ENCODE measurements around the gene CALML5. TPM values are rescaled to one million over a fixed set of nuclear protein-coding genes. Genes with fewer than 3 reads are reported as not detected.
A peak's percentile ranks its signal among the peaks of the same experiment; 100 is the strongest.

CALML5 gene
- total RNA-seq, 1 donor from 2014 or later = not detected

DNA sequence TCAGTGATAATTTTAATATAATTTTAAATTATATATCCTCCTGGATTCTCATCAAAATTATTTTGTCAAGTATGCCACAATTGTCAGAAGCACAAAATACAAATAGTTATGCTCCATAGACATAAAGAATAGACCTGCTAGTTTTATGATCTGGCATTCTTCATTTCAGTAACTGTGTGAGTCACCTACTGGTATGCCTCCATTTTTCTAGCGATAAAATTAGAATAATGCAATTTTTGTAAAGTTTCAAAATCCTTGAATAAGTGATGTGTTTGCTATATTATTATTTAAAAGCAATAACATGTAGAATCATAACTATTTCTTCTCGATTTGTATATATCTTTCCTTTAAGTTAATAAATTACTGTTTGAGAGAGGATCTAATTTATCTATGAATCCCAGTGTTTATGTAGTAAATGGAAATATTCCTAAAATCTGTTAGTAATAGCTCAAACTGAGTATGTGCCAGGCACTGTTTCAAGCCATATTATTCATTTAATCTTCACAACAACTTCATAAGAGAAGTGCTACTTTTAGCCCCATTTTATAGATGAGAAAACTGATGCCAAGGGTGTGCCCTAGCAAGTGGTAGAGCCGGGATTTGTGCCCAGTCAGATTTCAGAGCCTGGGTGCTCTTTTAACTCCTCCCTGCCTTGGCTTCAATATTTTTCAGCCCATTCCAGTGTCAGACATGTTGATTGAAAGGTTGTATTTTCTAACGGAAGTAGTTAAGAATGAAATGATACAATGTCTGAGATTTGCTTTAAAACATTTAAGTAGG, 48.6 kb downstream of the CALML5 start:
- Mint-ChIP-seq H3K36me3 (peaks cover 16% of the 10 kb centered on the region), H3K4me1 (peaks cover 25% of the 10 kb centered on the region), H3K4me3 (no peak overlapping the region), H3K9me3 (no peaks in the 10 kb centered on the region), H3K27ac (no peak overlapping the region), H3K27me3 (ENCODE audit: insufficient read depth, low read depth) (no peaks in the 10 kb centered on the region)
- Histone ChIP-seq H2AFZ (replicated peaks) (no peak overlapping the region), H4K20me1 (ENCODE audit: low read depth) (peaks cover 3% of the 10 kb centered on the region), H3K27ac (no peak overlapping the region), H3K9ac (no peak overlapping the region), H3F3A (ENCODE audit: low read depth) (peaks cover 4% of the 10 kb centered on the region), H3K4me2 (no peak overlapping the region), H3K79me2 (ENCODE audit: low read depth) (peaks cover 44% of the 10 kb centered on the region), H3K36me3 (peaks cover 31% of the 10 kb centered on the region), H3K9me3 (ENCODE audit: low read depth) (no peaks in the 10 kb centered on the region), H3K4me1 (peaks cover 25% of the 10 kb centered on the region), H3K4me3 (no peak overlapping the region), H3K27me3 (no peaks in the 10 kb centered on the region)
- TF ChIP-seq EZH2 (IDR thresholded peaks at IDR 0.05) (no peak), EZH2phosphoT487 (IDR thresholded peaks at IDR 0.05) (no peak)
- TF ChIP-seq, protein P1, sequence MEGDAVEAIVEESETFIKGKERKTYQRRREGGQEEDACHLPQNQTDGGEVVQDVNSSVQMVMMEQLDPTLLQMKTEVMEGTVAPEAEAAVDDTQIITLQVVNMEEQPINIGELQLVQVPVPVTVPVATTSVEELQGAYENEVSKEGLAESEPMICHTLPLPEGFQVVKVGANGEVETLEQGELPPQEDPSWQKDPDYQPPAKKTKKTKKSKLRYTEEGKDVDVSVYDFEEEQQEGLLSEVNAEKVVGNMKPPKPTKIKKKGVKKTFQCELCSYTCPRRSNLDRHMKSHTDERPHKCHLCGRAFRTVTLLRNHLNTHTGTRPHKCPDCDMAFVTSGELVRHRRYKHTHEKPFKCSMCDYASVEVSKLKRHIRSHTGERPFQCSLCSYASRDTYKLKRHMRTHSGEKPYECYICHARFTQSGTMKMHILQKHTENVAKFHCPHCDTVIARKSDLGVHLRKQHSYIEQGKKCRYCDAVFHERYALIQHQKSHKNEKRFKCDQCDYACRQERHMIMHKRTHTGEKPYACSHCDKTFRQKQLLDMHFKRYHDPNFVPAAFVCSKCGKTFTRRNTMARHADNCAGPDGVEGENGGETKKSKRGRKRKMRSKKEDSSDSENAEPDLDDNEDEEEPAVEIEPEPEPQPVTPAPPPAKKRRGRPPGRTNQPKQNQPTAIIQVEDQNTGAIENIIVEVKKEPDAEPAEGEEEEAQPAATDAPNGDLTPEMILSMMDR (IDR thresholded peaks at IDR 0.05) = no peak
- no peak for DNase-seq (ENCODE audit: low spot score)

- Histone ChIP-seq H4K20me1 (ENCODE audit: low read depth) (peaks cover 3% of the 10 kb centered on the region), H3K4me2 (peak overlapping the region; percentile 45), H3K9me3 (ENCODE audit: low read depth) (no peaks in the 10 kb centered on the region), H3K9ac (no peak overlapping the region), H3K27me3 (no peaks in the 10 kb centered on the region), H3K79me2 (ENCODE audit: low read depth) (peaks cover 44% of the 10 kb centered on the region), H3F3A (ENCODE audit: low read depth) (peaks cover 10% of the 10 kb centered on the region), H3K36me3 (peaks cover 24% of the 10 kb centered on the region), H3K4me1 (peaks cover 25% of the 10 kb centered on the region), H3K4me3 (no peak overlapping the region), H2AFZ (replicated peaks) (no peak overlapping the region), H3K27ac (no peak overlapping the region)
- DNase-seq (ENCODE audit: low spot score) = peak; percentile 45
- Mint-ChIP-seq H3K9me3 (no peaks in the 10 kb centered on the region), H3K4me1 (peaks cover 25% of the 10 kb centered on the region), H3K27me3 (ENCODE audit: insufficient read depth, low read depth) (no peaks in the 10 kb centered on the region), H3K27ac (peak overlapping the region; percentile 76), H3K36me3 (peaks cover 10% of the 10 kb centered on the region), H3K4me3 (peak overlapping the region; percentile 58)
- TF ChIP-seq EZH2 (IDR thresholded peaks at IDR 0.05) (no peak), EZH2phosphoT487 (IDR thresholded peaks at IDR 0.05) (no peak)
- TF ChIP-seq, protein P1 (IDR thresholded peaks at IDR 0.05) = no peak
Observed at GRCh38 chr10:5449823-5450222, 49.5 kb downstream of the CALML5 start.

DNA sequence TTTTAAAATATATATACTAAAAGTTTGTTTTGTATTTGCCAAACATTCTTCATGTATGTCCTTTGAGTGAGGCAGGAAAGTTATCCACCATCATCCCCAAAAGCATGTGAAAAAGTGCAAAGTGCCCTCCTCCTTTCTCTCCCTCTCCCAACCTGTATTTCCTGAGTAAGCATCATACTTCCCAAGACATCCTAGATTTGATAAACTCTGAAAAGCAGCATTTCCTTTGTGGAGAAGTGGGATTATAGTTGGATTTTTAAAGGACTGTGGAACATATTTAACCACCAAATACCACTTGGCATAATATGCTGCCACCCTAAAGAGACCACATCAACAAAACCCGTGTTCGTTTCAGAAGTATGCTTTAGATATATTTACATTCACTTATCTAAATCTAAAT, 50.1 kb downstream of the CALML5 start:
- Mint-ChIP-seq H3K36me3 (peaks cover 13% of the 10 kb centered on the region), H3K27ac (no peak overlapping the region), H3K4me1 (peaks cover 25% of the 10 kb centered on the region), H3K9me3 (no peaks in the 10 kb centered on the region), H3K4me3 (no peak overlapping the region), H3K27me3 (ENCODE audit: insufficient read depth, low read depth) (no peaks in the 10 kb centered on the region)
- DNase-seq (ENCODE audit: low spot score) = no peak
- Histone ChIP-seq H3K27me3 (no peaks in the 10 kb centered on the region), H3K4me2 (peak overlapping the region; percentile 45), H3F3A (ENCODE audit: low read depth) (peaks cover 10% of the 10 kb centered on the region), H4K20me1 (ENCODE audit: low read depth) (peaks cover 3% of the 10 kb centered on the region), H3K79me2 (ENCODE audit: low read depth) (peaks cover 44% of the 10 kb centered on the region), H3K9ac (no peak overlapping the region), H3K4me1 (peaks cover 25% of the 10 kb centered on the region), H3K36me3 (peaks cover 18% of the 10 kb centered on the region), H2AFZ (replicated peaks) (no peak overlapping the region), H3K27ac (no peak overlapping the region), H3K9me3 (ENCODE audit: low read depth) (no peaks in the 10 kb centered on the region), H3K4me3 (no peak overlapping the region)
- TF ChIP-seq EZH2 (IDR thresholded peaks at IDR 0.05) (no peak), EZH2phosphoT487 (IDR thresholded peaks at IDR 0.05) (no peak)
- TF ChIP-seq, protein P1 (IDR thresholded peaks at IDR 0.05) = no peak

Other genes starting within 250 kb of the CALML5 start
- not detected in 2 replicates for gene UCN3, start 134.6 kb downstream of the CALML5 start, total RNA-seq (ENCODE audit: low replicate concordance)
- not detected in 2 replicates for gene TUBAL3, start 94.7 kb downstream of the CALML5 start, total RNA-seq (ENCODE audit: low replicate concordance)
- 65.2 and 90.5 TPM in 2 replicates for gene NET1, start 87.0 kb downstream of the CALML5 start, total RNA-seq (ENCODE audit: low replicate concordance)
- not detected in 2 replicates for gene CALML3, start 25.4 kb upstream of the CALML5 start, total RNA-seq (ENCODE audit: low replicate concordance)
- gene ASB13, start 167.0 kb upstream of the CALML5 start, total RNA-seq (ENCODE audit: low replicate concordance) = 15.0 and 18.1 TPM in 2 replicates
- 32.7 and 39.0 TPM in 2 replicates for gene TASOR2, start 185.3 kb upstream of the CALML5 start, total RNA-seq (ENCODE audit: low replicate concordance)

Data from neural progenitor cell (in vitro differentiated cells).